B cell (primary cell): ENCODE data around the gene MYZAP. TPM values are rescaled to one million over a fixed set of nuclear protein-coding genes. Genes with fewer than 3 reads are reported as not detected.

Experiments used
- ATAC-seq: fragments of 200-7000 bp; cut with Tn5 transposase; one replicate; pipeline ENCODE4 v1.10.0; 2021; ENCODE audit warnings: low read depth, mild to moderate bottlenecking, moderate number of reproducible peaks, moderate library complexity
- CTCF ChIA-PET: fragments of 350-600 bp; sonication (Branson Sonifier 250); formaldehyde crosslinking; loops from one replicate; lab custom pipeline; 2021; ENCODE audit warnings: antibody characterized with exemption, inconsistent platforms; lab: Charles Lee
- POLR2A ChIA-PET: fragments of 350-600 bp; sonication (Branson Sonifier 250); formaldehyde crosslinking; loops from one replicate; lab custom pipeline; 2021; ENCODE audit warnings: antibody characterized with exemption; lab: Charles Lee
- DNase-seq: peaks from one replicate; pipeline ENCODE4 v3.0.0; 2013
- H2AFZ ChIP-seq: 2 replicates; pipeline ENCODE4 v1.6.1; 2012; ENCODE audit warnings: mild to moderate bottlenecking, low read depth, low read length; ENCODE audit not compliant: insufficient read depth, poor library complexity, severe bottlenecking
- H3K27ac ChIP-seq, 2 donors: 1 replicate in 1 of 2; 2 replicates in 1 of 2; pipeline ENCODE4 v1.5.1; 2012 to 2013; ENCODE audit warnings: low read length in 2 of 2, mild to moderate bottlenecking in 2 of 2, moderate library complexity in 1 of 2
- H3K27me3 ChIP-seq, 4 experiments: fragments of 200-600 bp in 1 of 4; sonication (generic) in 1 of 4; replicated peaks in 1 of 4; 1 replicate in 2 of 4; 2 replicates in 2 of 4; pipeline versions ENCODE4 v1.6.1 to v1.7.0; 2013 to 2016; ENCODE audit warnings: low read length in 3 of 4, mild to moderate bottlenecking in 2 of 4, mixed read lengths in 1 of 4, moderate library complexity in 1 of 4; ENCODE audit not compliant: insufficient read depth in 4 of 4, control insufficient read depth in 3 of 4; ENCODE audit errors: control extremely low read depth in 1 of 4
- H3K36me3 ChIP-seq, 2 experiments: replicated peaks in 1 of 2; 1 replicate in 1 of 2; 2 replicates in 1 of 2; pipeline versions ENCODE4 v1.6.1 to v1.7.1; 2013; ENCODE audit warnings: low read length in 1 of 2; ENCODE audit not compliant: insufficient read depth in 2 of 2, control insufficient read depth in 1 of 2; ENCODE audit errors: control extremely low read depth in 1 of 2, extremely low read depth in 1 of 2
- H3K4me1 ChIP-seq, 2 donors: fragments of 200-600 bp in 1 of 2; sonication (generic) in 1 of 2; 1 replicate in 1 of 2; 2 replicates in 1 of 2; pipeline versions ENCODE4 v1.5.1 to v1.6.1; 2013 to 2017; ENCODE audit warnings: low read length in 2 of 2; ENCODE audit not compliant: control insufficient read depth in 2 of 2, insufficient read depth in 2 of 2
- H3K4me2 ChIP-seq: replicated peaks from 2 replicates; pipeline ENCODE3; 2012; ENCODE audit warnings: mild to moderate bottlenecking, low read depth, low read length; ENCODE audit not compliant: poor library complexity, severe bottlenecking
- H3K4me3 ChIP-seq, 5 experiments: fragments of 200-600 bp in 1 of 5; sonication (generic) in 1 of 5; 1 replicate in 3 of 5; 2 replicates in 2 of 5; pipeline versions ENCODE4 v1.5.1 to v1.7.0; 2011 to 2016; ENCODE audit warnings: low read length in 4 of 5, mild to moderate bottlenecking in 4 of 5, low read depth in 2 of 5, control low read depth in 1 of 5, moderate library complexity in 1 of 5; ENCODE audit not compliant: insufficient read depth in 1 of 5; ENCODE audit errors: control extremely low read depth in 1 of 5, extremely low read depth in 1 of 5
- H3K79me2 ChIP-seq: fragments of 200-600 bp; sonication (generic); one replicate; pipeline ENCODE4 v1.6.0; 2016; ENCODE audit warnings: low read length; ENCODE audit not compliant: control insufficient read depth, insufficient read depth
- H3K9ac ChIP-seq: fragments of 200-600 bp; sonication (generic); 2 replicates; pipeline ENCODE4 v1.6.1; 2017; ENCODE audit warnings: mild to moderate bottlenecking, low read length, moderate library complexity
- H3K9me3 ChIP-seq, 3 donors: one replicate each; pipeline versions ENCODE4 v1.6.1 to v1.7.1; 2013; ENCODE audit warnings: low read length in 2 of 3; ENCODE audit not compliant: control insufficient read depth in 2 of 3, insufficient read depth in 1 of 3; ENCODE audit errors: control extremely low read depth in 1 of 3
- H4K20me1 ChIP-seq: 2 replicates; pipeline ENCODE4 v1.6.0; 2012; ENCODE audit warnings: mild to moderate bottlenecking, low read length; ENCODE audit not compliant: insufficient read depth, control insufficient read depth, poor library complexity, severe bottlenecking
- H3K27ac Mint-ChIP-seq: one replicate; pipeline ENCODE4 v1.8.0; 2021; ENCODE audit warnings: mixed read lengths
- H3K27me3 Mint-ChIP-seq: one replicate; pipeline ENCODE4 v1.8.0; 2021; ENCODE audit warnings: mixed read lengths
- H3K4me1 Mint-ChIP-seq: one replicate; pipeline ENCODE4 v1.8.0; 2021; ENCODE audit warnings: mixed read lengths
- H3K4me3 Mint-ChIP-seq: one replicate; pipeline ENCODE4 v1.8.0; 2021; ENCODE audit warnings: mixed read lengths
- H3K9me3 Mint-ChIP-seq: one replicate; pipeline ENCODE4 v1.8.0; 2022; ENCODE audit warnings: mixed read lengths; ENCODE audit not compliant: insufficient read depth
- EZH2 ChIP-seq: IDR thresholded peaks from 2 replicates; pipeline ENCODE4 v1.6.1; 2012; ENCODE audit warnings: borderline replicate concordance, low read depth, mild to moderate bottlenecking, moderate library complexity, low read length; ENCODE audit not compliant: insufficient read depth, poor library complexity, severe bottlenecking
- WGBS: methylation state at CpG from one replicate; pipeline ENCODE4 v1.1.5; 2013; ENCODE audit warnings: missing lambda C conversion rate; ENCODE audit not compliant: insufficient coverage; 5-methylcytosine and 5-hydroxymethylcytosine counted together
- intact Hi-C: fragments of 100-400 bp; cut with micrococcal nuclease; formaldehyde crosslinking; loops from one replicate; pipeline ENCODE4 v1.10.0; 2022
- polyA plus RNA-seq: library from polyadenylated mRNA; depleted of rRNA; stranded (reverse); fragments of >200 nt; gene quantifications from 2 replicates; pipeline ENCODE4 v1.2.3, GENCODE V29; 2012
- total RNA-seq, 2 donors: library from RNA; stranded (reverse); fragments of 120-200 nt in 1 of 2; gene quantifications; 1 replicate in 1 of 2; 2 replicates in 1 of 2; pipeline versions ENCODE4 v1.2.3 to v1.2.4, GENCODE V29; 2013 to 2022
- TF ChIP-seq, protein P1 (sequence below): fragments of 200-600 bp; IDR thresholded peaks from one replicate; pipeline ENCODE4 v1.8.0; 2022; ENCODE audit warnings: antibody characterized with exemption, mild to moderate bottlenecking

MYZAP gene
- total and polyA plus RNA-seq, 2 donors (not counting 1 experiment from before 2014, with no cell fraction given), result 1.0 to 2.8 TPM

- no peak overlapping the region for H2AFZ ChIP-seq
- 100% methylated on average over 1 of the region's 2 CpGs for WGBS
Observed at GRCh38 chr15:57570340-57570739, 21.4 kb upstream of the MYZAP start.

GRCh38 chr15:57570994-57571393 lies 20.7 kb upstream of the MYZAP start:
- peaks cover 15% of the 10 kb centered on the region for H3K4me1 Mint-ChIP-seq
- H3K27ac ChIP-seq, result no peak overlapping the region
- H3K4me2 ChIP-seq, result no peak overlapping the region
- no peaks in the 10 kb centered on the region for H3K36me3 ChIP-seq
- no peaks in the 10 kb centered on the region for H3K79me2 ChIP-seq
- H3K27me3 ChIP-seq, result no peaks in the 10 kb centered on the region
- DNase-seq (no peak), ATAC-seq (no peak)
- 85% methylated on average over 2 of the region's 3 CpGs for WGBS
- ChIA-PET CTCF (interaction anchor here (0.6 to 1.7 kb wide), 2 partner anchors 9 to 65 kb away, joined by 5 to 6 read pairs; no protein-coding TSS in a partner anchor), POLR2A (no interaction called here)
- H3K9ac ChIP-seq, result no peak overlapping the region
- intact Hi-C loops, result no loop called here
- H3K9me3 Mint-ChIP-seq, result no peaks in the 10 kb centered on the region
- H3K27ac Mint-ChIP-seq, result no peak overlapping the region
- H3K4me1 ChIP-seq, result peaks cover 10% of the 10 kb centered on the region in 2 donors
- H3K4me3 ChIP-seq, result no peak overlapping the region
- no peak overlapping the region for H3K4me3 Mint-ChIP-seq
- TF ChIP-seq EZH2, result no peak
- TF ChIP-seq, protein P1, sequence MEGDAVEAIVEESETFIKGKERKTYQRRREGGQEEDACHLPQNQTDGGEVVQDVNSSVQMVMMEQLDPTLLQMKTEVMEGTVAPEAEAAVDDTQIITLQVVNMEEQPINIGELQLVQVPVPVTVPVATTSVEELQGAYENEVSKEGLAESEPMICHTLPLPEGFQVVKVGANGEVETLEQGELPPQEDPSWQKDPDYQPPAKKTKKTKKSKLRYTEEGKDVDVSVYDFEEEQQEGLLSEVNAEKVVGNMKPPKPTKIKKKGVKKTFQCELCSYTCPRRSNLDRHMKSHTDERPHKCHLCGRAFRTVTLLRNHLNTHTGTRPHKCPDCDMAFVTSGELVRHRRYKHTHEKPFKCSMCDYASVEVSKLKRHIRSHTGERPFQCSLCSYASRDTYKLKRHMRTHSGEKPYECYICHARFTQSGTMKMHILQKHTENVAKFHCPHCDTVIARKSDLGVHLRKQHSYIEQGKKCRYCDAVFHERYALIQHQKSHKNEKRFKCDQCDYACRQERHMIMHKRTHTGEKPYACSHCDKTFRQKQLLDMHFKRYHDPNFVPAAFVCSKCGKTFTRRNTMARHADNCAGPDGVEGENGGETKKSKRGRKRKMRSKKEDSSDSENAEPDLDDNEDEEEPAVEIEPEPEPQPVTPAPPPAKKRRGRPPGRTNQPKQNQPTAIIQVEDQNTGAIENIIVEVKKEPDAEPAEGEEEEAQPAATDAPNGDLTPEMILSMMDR, result no peak
- H3K27me3 Mint-ChIP-seq, result peaks cover 8% of the 10 kb centered on the region
- no peaks in the 10 kb centered on the region for H3K9me3 ChIP-seq
- H4K20me1 ChIP-seq, result no peaks in the 10 kb centered on the region
- no peak overlapping the region for H2AFZ ChIP-seq

More at GRCh38 chr15:57570340-57570739, 21.4 kb upstream of the MYZAP start:
- no peak for TF ChIP-seq EZH2
- TF ChIP-seq, protein P1, result no peak
- Histone ChIP-seq H4K20me1 (no peaks in the 10 kb centered on the region), H3K9ac (no peak overlapping the region), H3K9me3 (no peaks in the 10 kb centered on the region), H3K4me2 (no peak overlapping the region), H3K27ac (no peak overlapping the region), H3K4me1 (peaks cover 16 to 17% of the 10 kb centered on the region in 2 donors), H3K36me3 (no peaks in the 10 kb centered on the region), H3K27me3 (no peaks in the 10 kb centered on the region), H3K79me2 (no peaks in the 10 kb centered on the region), H3K4me3 (no peak overlapping the region)
- Mint-ChIP-seq H3K27ac (no peak overlapping the region), H3K27me3 (peaks cover 8% of the 10 kb centered on the region), H3K4me1 (peaks cover 20% of the 10 kb centered on the region), H3K4me3 (no peak overlapping the region), H3K9me3 (no peaks in the 10 kb centered on the region)
- POLR2A ChIA-PET, result no interaction called here
- CTCF ChIA-PET, result interaction anchor here (1.7 kb wide), 1 partner anchor 9 kb away, joined by 6 read pairs; no protein-coding TSS in a partner anchor
- ATAC-seq, result no peak
- DNase-seq, result no peak
- intact Hi-C loops, result no loop called here
